Spinal cord (tissue), 10 donors: ENCODE results near the gene SHANK3. TPM values are rescaled to one million over a fixed set of nuclear protein-coding genes. Genes with fewer than 3 reads are reported as not detected.

Source experiments
- DNase-seq, 6 donors: peaks; one replicate each; pipeline versions ENCODE4 v3.0.0 to v3.0.0-alpha.2; 2013 to 2015; ENCODE audit warnings: low spot score in 6 of 6, low read depth in 4 of 6
- H3K27ac ChIP-seq: one replicate; pipeline ENCODE4 v1.5.1; 2013; ENCODE audit warnings: low read depth, low read length, control low read depth
- H3K27me3 ChIP-seq: one replicate; pipeline ENCODE4 v1.6.1; 2013; ENCODE audit warnings: low read length; ENCODE audit not compliant: control insufficient read depth, insufficient read depth
- H3K36me3 ChIP-seq: one replicate; pipeline ENCODE4 v1.6.1; 2013; ENCODE audit warnings: low read length; ENCODE audit not compliant: control insufficient read depth, insufficient read depth
- H3K4me1 ChIP-seq: one replicate; pipeline ENCODE4 v1.6.1; 2013; ENCODE audit warnings: low read length; ENCODE audit not compliant: control insufficient read depth, insufficient read depth
- H3K4me3 ChIP-seq: one replicate; pipeline ENCODE4 v1.5.1; 2013; ENCODE audit warnings: low read depth, low read length, control low read depth
- H3K9me3 ChIP-seq: one replicate; pipeline ENCODE4 v1.6.1; 2013; ENCODE audit warnings: low read length; ENCODE audit not compliant: control insufficient read depth, insufficient read depth
- WGBS: methylation state at CpG from one replicate; pipeline ENCODE4 v1.1.5; 2013; ENCODE audit warnings: missing lambda C conversion rate; ENCODE audit not compliant: insufficient coverage; 5-methylcytosine and 5-hydroxymethylcytosine counted together
- polyA plus RNA-seq, 2 donors: library from polyadenylated mRNA; unstranded; fragments of 120-200 nt; gene quantifications; one replicate each; pipeline ENCODE4 v1.2.1, GENCODE V29; 2013; ENCODE audit not compliant: insufficient read length in 2 of 2
- total RNA-seq, 2 donors: library from RNA; depleted of rRNA in 1 of 2; stranded (reverse); fragments of 120-200 nt in 1 of 2; fragments of >200 nt in 1 of 2; gene quantifications; one replicate each; pipeline versions ENCODE4 v1.2.3 to v1.2.4, GENCODE V29; 2013 to 2014
- donor health status: healthy.

SHANK3 gene
- total and polyA plus RNA-seq, 4 donors = 7.5 to 38.5 (median 20.2) TPM

GRCh38 chr22:50716290-50717024 is 43.8 kb downstream of the SHANK3 start:
- Histone ChIP-seq H3K4me1 (peaks cover 47% of the 10 kb centered on the region), H3K36me3 (peaks cover 68% of the 10 kb centered on the region), H3K9me3 (no peaks in the 10 kb centered on the region), H3K27ac (no peak overlapping the region), H3K27me3 (peaks cover 12% of the 10 kb centered on the region), H3K4me3 (no peak overlapping the region)
- WGBS = 90% methylated on average over 12 of the region's 13 CpGs
- DNase-seq = no peak

GRCh38 chr22:50717709-50718351 is 45.2 kb downstream of the SHANK3 start:
- no peak overlapping the region for H3K27ac ChIP-seq
- H3K4me3 ChIP-seq = no peak overlapping the region
- H3K36me3 ChIP-seq = peaks cover 73% of the 10 kb centered on the region
- 92% methylated on average over 9 of the region's 10 CpGs for WGBS
- DNase-seq = no peak
- no peaks in the 10 kb centered on the region for H3K9me3 ChIP-seq
- H3K27me3 ChIP-seq = peaks cover 12% of the 10 kb centered on the region
- H3K4me1 ChIP-seq = peaks cover 38% of the 10 kb centered on the region

- 96% methylated on average over 6 of the region's 10 CpGs for WGBS
- DNase-seq = no peak
- peaks cover 12% of the 10 kb centered on the region for H3K27me3 ChIP-seq
- H3K4me1 ChIP-seq = peaks cover 33% of the 10 kb centered on the region
- H3K4me3 ChIP-seq = no peak overlapping the region
- H3K9me3 ChIP-seq = no peaks in the 10 kb centered on the region
- no peak overlapping the region for H3K27ac ChIP-seq
- H3K36me3 ChIP-seq = peaks cover 78% of the 10 kb centered on the region
Measured at GRCh38 chr22:50718352-50718709, 45.7 kb downstream of the SHANK3 start.

GRCh38 chr22:50719814-50720300 is 47.2 kb downstream of the SHANK3 start:
- Histone ChIP-seq H3K4me1 (peaks cover 20% of the 10 kb centered on the region), H3K27me3 (peaks cover 12% of the 10 kb centered on the region), H3K4me3 (no peak overlapping the region), H3K36me3 (peaks cover 85% of the 10 kb centered on the region), H3K27ac (no peak overlapping the region), H3K9me3 (no peaks in the 10 kb centered on the region)
- WGBS = 14% methylated on average over 35 of the region's 40 CpGs
- no peak for DNase-seq

- Histone ChIP-seq H3K4me1 (peaks cover 13% of the 10 kb centered on the region), H3K27me3 (peaks cover 12% of the 10 kb centered on the region), H3K36me3 (peaks cover 84% of the 10 kb centered on the region), H3K4me3 (no peak overlapping the region), H3K27ac (no peak overlapping the region), H3K9me3 (no peaks in the 10 kb centered on the region)
- DNase-seq = peak in 1 of 6 donors; percentile 18
- 18% methylated on average over 132 of the region's 132 CpGs for WGBS
Measured at GRCh38 chr22:50720301-50721256, 48.0 kb downstream of the SHANK3 start.

GRCh38 chr22:50721257-50721844 is 48.7 kb downstream of the SHANK3 start:
- WGBS = 88% methylated on average over 32 of the region's 32 CpGs
- peaks cover 12% of the 10 kb centered on the region for H3K27me3 ChIP-seq
- no peak overlapping the region for H3K4me3 ChIP-seq
- no peaks in the 10 kb centered on the region for H3K9me3 ChIP-seq
- H3K27ac ChIP-seq = no peak overlapping the region
- peaks cover 84% of the 10 kb centered on the region for H3K36me3 ChIP-seq
- no peak for DNase-seq
- peaks cover 12% of the 10 kb centered on the region for H3K4me1 ChIP-seq

- DNase-seq = no peak
- Histone ChIP-seq H3K27ac (no peak overlapping the region), H3K36me3 (peaks cover 83% of the 10 kb centered on the region), H3K4me1 (peaks cover 12% of the 10 kb centered on the region), H3K4me3 (no peak overlapping the region), H3K9me3 (no peaks in the 10 kb centered on the region), H3K27me3 (peaks cover 12% of the 10 kb centered on the region)
- 94% methylated on average over 33 of the region's 33 CpGs for WGBS
Measured at GRCh38 chr22:50722048-50722701, 49.6 kb downstream of the SHANK3 start.
